NCI-H510A treated with DMSO at 0.1 percent for 48 hours (cell line): ENCODE measurements around the gene POLE4.

ENCODE experiments used
- DNase-seq: peaks from one replicate; lab custom pipeline; 2025; lab: John Stamatoyannopoulos, UW

POLE4 gene

DNA sequence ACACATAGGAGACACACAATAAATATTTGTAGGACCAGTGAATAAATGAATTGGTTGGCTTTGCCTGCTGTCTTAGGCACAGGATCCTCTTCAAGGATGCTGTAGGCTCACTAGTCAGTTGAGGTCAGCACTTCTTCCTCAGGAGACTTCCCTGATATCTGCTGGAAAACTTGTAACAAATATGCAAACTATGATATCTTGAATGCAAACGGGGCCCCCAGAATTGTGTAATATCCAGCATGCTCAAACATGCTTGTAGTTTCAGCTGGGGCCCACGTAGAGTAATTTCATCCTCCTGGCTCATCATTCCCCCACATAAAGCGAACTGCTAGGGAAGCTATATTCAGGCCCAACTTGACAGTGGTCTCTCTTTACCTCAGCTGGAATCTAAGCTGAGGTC lies 43.6 kb downstream of the POLE4 start:
- DNase-seq = no peak

DNA sequence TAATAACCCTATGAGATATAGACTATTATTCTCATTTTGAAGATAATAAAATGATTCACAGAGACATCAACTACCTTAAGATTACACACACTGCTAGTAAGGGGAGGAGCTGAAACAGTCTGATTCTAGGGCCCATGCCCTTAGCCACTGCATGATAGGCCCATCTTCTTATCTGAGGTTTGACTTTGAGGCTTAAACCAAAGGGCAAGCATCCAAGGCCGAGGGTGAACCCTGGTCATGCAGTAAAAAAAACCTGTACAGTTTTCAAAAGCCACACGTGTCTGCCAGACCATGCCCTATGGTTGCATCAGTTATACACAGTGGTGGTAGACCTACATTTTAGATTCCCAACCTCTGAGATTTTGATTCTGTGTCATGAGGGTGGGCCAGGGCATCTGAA lies 44.8 kb downstream of the POLE4 start:
- DNase-seq = no peak

DNA sequence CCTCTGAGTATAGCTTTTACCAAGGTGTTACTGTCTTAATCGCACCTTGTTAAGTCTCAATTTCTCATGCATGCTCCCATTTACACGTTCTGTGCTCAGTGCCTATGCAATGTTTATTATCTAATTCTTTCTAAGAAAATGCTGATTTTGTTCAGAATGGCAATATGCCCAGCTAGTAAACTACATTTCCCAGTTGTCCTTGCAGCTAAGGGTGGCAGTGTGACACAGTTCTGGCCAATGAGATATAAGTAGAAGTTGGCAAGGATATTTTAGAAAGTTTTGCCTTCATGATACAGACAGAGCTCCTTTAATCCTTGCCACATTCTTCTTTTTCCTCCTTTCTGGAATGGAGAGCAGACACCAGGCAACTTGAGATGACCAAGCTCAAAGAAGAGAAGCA lies 45.3 kb downstream of the POLE4 start:
- DNase-seq = no peak

DNA sequence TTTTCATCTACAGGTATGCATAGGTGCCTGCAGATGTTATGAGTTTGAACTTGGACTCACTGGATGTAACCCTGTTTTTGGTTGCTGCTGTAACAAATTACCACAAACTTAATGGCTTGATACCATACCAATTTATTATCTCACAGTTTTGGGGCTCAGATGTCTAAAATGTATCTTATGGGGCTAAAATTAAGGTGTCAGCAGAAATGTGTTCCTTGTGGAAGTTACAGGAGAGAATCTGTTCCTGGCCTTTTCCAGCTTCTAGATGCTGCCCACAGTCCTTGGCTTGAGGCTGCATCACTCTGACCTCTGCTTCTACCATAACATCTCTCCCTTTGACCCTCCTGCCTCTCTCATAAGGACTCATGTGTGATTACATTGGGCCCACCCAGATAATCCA lies 47.6 kb downstream of the POLE4 start:
- DNase-seq = no peak

DNA sequence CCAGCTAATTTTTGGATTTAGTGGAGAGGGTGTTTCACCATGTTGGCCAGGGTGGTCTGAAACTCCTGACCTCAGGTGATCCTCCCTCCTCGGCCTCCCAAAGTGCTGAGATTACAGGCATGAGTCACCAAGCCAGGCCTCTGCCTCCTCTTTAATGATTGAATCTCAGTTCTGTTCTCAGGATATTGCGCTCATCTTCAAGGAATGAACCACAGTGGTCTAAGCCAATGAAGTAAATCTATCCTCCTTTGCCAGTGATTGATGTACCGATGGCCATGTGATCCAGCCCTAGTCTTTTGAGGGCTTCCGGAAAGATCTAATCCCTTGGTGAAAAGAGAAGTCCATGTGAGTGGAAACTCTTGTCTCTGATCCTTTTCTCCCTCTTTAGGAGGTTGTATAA lies 48.6 kb downstream of the POLE4 start:
- DNase-seq = no peak

DNA sequence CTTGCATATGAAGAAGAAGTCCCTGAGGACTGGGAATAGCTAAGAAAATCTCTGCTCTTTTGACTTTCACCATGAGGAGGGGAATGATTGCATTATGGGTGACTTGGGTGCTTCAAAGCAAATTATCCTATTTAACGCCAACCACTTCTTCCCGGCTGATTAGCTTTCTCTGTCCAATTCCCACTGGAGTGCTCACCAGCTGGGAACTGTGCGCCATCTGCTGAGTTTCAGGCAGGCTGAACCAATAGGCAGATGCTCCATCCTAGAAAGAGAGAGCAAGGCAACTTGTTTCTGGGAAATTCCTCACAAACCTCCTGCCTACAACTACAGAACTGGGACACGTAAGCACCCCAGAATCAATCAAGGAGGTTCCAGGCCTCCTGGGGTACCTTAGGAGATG lies 49.4 kb downstream of the POLE4 start:
- peak; percentile 87 for DNase-seq

DNA sequence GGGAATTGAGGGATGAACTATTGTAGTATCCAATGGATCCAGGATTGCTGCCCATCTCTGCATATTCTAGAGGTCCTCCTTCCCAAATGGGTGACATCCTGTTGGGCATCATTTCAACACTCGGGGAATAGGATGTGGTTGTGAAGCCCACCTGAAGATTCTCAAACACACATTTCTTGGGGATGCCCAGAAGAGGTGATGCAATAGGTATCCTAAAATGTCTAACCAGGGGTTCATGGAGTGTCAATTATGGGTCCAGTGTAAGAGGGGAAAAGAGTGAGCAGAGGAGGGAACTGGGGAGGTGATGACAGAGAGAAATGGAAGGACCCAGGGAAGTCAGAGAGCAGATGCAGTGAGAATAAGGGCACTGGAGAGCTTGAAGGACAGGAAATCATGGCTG lies 52.1 kb downstream of the POLE4 start:
- DNase-seq = no peak

DNA sequence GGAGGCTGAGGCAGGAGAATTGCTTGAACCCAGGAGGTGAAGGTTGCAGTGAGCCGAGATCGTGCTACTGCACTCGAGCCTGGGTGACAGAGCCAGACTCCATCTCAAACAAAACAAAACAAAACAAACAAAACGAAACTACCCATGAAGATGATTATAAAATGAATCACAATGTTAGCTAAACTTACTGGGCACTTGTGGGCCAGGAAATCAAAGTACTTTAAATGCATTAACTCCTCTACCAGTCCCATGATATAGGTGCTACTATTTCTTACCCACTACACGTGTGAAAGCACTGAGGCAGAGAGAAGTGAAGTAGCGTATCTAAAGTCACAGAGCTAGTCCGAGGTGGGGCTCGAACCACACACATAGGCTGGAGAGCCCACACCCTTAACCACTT lies 53.6 kb downstream of the POLE4 start:
- DNase-seq = no peak

DNA sequence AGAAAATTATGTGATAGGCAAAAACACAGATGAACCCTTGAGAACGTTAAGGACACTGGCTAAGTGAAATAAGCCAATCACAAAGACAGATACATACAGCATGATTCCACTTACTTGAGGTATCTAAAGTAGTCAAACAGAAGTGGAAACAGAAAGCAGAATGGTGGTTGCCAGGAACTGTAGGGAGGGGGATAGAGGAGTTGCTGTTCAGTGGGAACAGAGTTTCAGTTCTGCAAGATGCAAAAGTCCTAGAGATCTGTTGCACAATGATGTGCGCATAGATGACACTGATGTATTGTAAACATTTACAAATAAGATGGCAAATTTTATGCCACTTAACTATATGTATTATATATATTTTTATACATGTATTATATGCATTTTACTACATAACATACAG lies 59.7 kb downstream of the POLE4 start:
- no peak for DNase-seq
